ENCODE data around the gene RPSA. TPM values are rescaled to one million over a fixed set of nuclear protein-coding genes. Genes with fewer than 3 reads are reported as not detected.

RPSA gene
- total RNA-seq, 4 donors from 2014 or later, result 460 to 1,003 (median 843) TPM

- Histone ChIP-seq H3K4me3 (no peak overlapping the region), H3K9me3 (no peaks in the 10 kb centered on the region), H3K27me3 (no peaks in the 10 kb centered on the region), H3K27ac (no peak overlapping the region), H3K36me3 (no peaks in the 10 kb centered on the region), H3K4me1 (peaks cover 0 to 16% (median 7%) of the 10 kb centered on the region in 4 donors)
- TF ChIP-seq EP300 (IDR thresholded peaks at IDR 0.05; ENCODE audit: low read depth) (no peak), POLR2AphosphoS5 (IDR thresholded peaks at IDR 0.05) (no peak), CTCF (IDR thresholded peaks at IDR 0.05) (no peak), POLR2A (IDR thresholded peaks at IDR 0.05) (no peak)
- WGBS, 2 donors (ENCODE audit: low coverage in 1 of 2), result 60 to 79% methylated on average over 1 to 10 of the region's 10 CpGs
- intact Hi-C loops (cut with DNase I; ENCODE audit: low total_unique reads), result no loop called here
- DNase-seq, result no peak
- in situ Hi-C loops (cut with MboI; ENCODE audit: low pct_ligation_motif_present in 1 of 4, low pct_unique_long_range_greater_than_20kb in 1 of 4, low sequenced_read_pairs in 3 of 4), result loop anchor here (25.0 kb wide), 2 partner anchors 167 to 192 kb away; partner anchors contain the start of gene XIRP1 (in 3 of the 4)
These were observed 27.4 kb upstream of the RPSA start for GRCh38 chr3:39378957-39379777.

- WGBS, 2 donors (ENCODE audit: low coverage in 1 of 2), result 87 to 100% methylated on average over 1 to 5 of the region's 5 CpGs
- no peak overlapping the region for H3K4me3 ChIP-seq
- intact Hi-C loops (cut with DNase I; ENCODE audit: low total_unique reads), result loop anchor here (10.0 kb wide), 1 partner anchor 275 kb away; the partner anchor contains the start of genes GORASP1 and TTC21A
- in situ Hi-C loops (cut with MboI; ENCODE audit: low pct_ligation_motif_present in 1 of 4, low pct_unique_long_range_greater_than_20kb in 1 of 4, low sequenced_read_pairs in 3 of 4), result loop anchor here (25.0 kb wide), 2 partner anchors 167 to 192 kb away; partner anchors contain the start of gene XIRP1 (in 3 of the 4)
- H3K36me3 ChIP-seq, result no peaks in the 10 kb centered on the region
- no peaks in the 10 kb centered on the region for H3K27me3 ChIP-seq
- H3K27ac ChIP-seq, result no peak overlapping the region
- no peaks in the 10 kb centered on the region for H3K9me3 ChIP-seq
- H3K4me1 ChIP-seq, result peaks cover 5 to 20% (median 8%) of the 10 kb centered on the region in 4 donors
- DNase-seq, result no peak
- TF ChIP-seq CTCF (IDR thresholded peaks at IDR 0.05) (no peak), EP300 (IDR thresholded peaks at IDR 0.05; ENCODE audit: low read depth) (no peak), POLR2AphosphoS5 (IDR thresholded peaks at IDR 0.05) (no peak), POLR2A (IDR thresholded peaks at IDR 0.05) (no peak)
These were observed 26.8 kb upstream of the RPSA start for GRCh38 chr3:39379778-39380155.

- no peak for DNase-seq
- in situ Hi-C loops (cut with MboI; ENCODE audit: low pct_ligation_motif_present in 1 of 4, low pct_unique_long_range_greater_than_20kb in 1 of 4, low sequenced_read_pairs in 3 of 4), result loop anchor here (25.0 kb wide), 2 partner anchors 169 to 194 kb away; partner anchors contain the start of gene XIRP1 (in 3 of the 4)
- no peaks in the 10 kb centered on the region for H3K9me3 ChIP-seq
- no peaks in the 10 kb centered on the region for H3K27me3 ChIP-seq
- H3K27ac ChIP-seq, result no peak overlapping the region
- TF ChIP-seq EP300 (IDR thresholded peaks at IDR 0.05; ENCODE audit: low read depth) (no peak), POLR2AphosphoS5 (IDR thresholded peaks at IDR 0.05) (no peak), CTCF (IDR thresholded peaks at IDR 0.05) (no peak), POLR2A (IDR thresholded peaks at IDR 0.05) (no peak)
- no peaks in the 10 kb centered on the region for H3K36me3 ChIP-seq
- intact Hi-C loops (cut with DNase I; ENCODE audit: low total_unique reads), result loop anchor here (10.0 kb wide), 1 partner anchor 277 kb away; the partner anchor contains the start of genes GORASP1 and TTC21A
- H3K4me3 ChIP-seq, result no peak overlapping the region
- H3K4me1 ChIP-seq, result peaks cover 10 to 35% (median 19%) of the 10 kb centered on the region in 4 donors
- 93 to 100% methylated on average over 1 to 3 of the region's 3 CpGs for WGBS, 2 donors (ENCODE audit: low coverage in 1 of 2)
These were observed 25.1 kb upstream of the RPSA start for GRCh38 chr3:39381432-39381831.

Data from transverse colon (tissue), 4 donors.